Measurements from ENCODE around the gene TAF3. TPM values are rescaled to one million over a fixed set of nuclear protein-coding genes. Genes with fewer than 3 reads are reported as not detected.
"Not testable (repeated sequence)": the region's sequence is repeated elsewhere in the genome, so short reads cannot be mapped to it uniquely, and the experiment has no call there.

TAF3 gene
- total and polyA plus RNA-seq, 12 donors: 3.6 to 14.9 (median 11.0) TPM

DNA sequence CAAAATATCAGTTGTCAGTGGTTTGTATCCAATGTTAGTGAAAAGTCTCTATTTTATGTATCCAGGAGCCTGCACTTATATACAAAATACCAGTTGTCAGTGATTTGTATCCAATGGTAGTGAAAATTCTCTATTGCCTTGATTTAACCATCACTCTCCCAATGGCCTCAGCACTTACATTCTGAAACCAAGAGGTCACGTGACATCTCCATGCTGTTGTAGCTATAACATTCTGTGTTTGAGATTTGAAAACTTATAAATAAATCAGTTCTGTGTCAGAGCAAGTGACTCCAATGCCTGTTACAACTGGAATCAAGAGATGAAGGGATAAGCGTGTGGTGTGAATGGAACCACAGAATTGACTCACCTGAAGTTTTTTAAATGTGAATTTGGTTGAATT, 205.5 kb downstream of the TAF3 start:
- ATAC-seq: no peak
- DNase-seq: no peak
- Histone ChIP-seq H3K4me3 (no peak overlapping the region), H3K36me3 (no peaks in the 10 kb centered on the region), H3K9me3 (no peaks in the 10 kb centered on the region), H3K27me3 (peaks cover 0 to 51% (median 28%) of the 10 kb centered on the region in 7 donors), H3K27ac (no peak overlapping the region), H3K4me1 (no peaks in the 10 kb centered on the region)
- TF ChIP-seq, protein P1, sequence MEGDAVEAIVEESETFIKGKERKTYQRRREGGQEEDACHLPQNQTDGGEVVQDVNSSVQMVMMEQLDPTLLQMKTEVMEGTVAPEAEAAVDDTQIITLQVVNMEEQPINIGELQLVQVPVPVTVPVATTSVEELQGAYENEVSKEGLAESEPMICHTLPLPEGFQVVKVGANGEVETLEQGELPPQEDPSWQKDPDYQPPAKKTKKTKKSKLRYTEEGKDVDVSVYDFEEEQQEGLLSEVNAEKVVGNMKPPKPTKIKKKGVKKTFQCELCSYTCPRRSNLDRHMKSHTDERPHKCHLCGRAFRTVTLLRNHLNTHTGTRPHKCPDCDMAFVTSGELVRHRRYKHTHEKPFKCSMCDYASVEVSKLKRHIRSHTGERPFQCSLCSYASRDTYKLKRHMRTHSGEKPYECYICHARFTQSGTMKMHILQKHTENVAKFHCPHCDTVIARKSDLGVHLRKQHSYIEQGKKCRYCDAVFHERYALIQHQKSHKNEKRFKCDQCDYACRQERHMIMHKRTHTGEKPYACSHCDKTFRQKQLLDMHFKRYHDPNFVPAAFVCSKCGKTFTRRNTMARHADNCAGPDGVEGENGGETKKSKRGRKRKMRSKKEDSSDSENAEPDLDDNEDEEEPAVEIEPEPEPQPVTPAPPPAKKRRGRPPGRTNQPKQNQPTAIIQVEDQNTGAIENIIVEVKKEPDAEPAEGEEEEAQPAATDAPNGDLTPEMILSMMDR (IDR thresholded peaks at IDR 0.05): no peak
- intact Hi-C loops (cut with DNase I): no loop called here
- WGBS, 2 donors: 89 to 96% methylated on average over 2 of the region's 2 CpGs

DNA sequence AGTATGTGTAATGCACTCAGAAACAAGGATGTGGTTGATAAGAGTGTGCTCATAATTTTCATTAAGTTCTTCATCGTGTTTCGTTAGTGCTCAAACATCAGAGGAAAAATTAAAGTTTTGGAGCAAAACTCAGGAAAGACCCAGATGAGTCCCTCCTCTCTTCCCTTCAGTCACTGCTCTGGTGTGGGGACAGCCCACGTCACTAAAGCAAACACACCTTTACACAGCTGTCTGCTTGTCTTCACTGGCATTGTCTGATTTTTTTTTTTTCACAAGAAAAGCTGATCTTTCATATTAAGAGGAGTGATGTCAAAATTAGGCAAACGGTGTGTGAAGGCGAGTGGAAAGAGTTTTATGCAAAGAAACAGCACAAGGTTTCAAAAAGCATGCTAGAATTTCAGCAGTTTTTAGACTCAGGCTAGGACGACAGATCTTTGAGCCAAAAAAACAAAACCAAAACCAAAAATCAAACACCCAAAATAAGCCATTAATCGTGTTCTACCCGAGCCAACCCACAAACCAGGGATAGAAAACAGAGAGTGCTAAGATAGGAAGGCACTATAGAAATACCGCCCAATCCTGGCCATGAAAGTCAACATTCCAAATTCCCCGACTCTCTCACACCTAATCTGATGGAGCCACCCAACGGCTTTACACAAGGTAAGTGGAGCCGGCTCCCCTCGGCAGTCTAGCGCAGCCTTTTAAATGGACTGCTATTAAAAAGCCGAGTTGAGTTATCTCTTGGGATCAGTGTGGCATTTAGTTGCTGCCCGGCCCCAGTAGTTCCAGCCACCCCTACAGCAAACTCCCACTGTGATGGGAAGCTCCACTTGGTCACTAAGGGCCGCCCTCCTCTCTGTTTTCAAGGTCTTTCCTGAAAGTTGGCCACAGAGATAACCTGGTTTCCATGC, 208.3 kb downstream of the TAF3 start:
- TF ChIP-seq, protein P1 (IDR thresholded peaks at IDR 0.05): no peak
- no peak overlapping the region for H3K4me3 ChIP-seq
- DNase-seq: no peak
- 33 to 44% methylated on average over 17 of the region's 17 CpGs for WGBS, 2 donors
- H3K36me3 ChIP-seq: no peaks in the 10 kb centered on the region
- no peaks in the 10 kb centered on the region for H3K9me3 ChIP-seq
- H3K27me3 ChIP-seq: peaks cover 0 to 77% (median 55%) of the 10 kb centered on the region in 7 donors
- intact Hi-C loops (cut with DNase I): no loop called here
- no peaks in the 10 kb centered on the region for H3K4me1 ChIP-seq
- no peak for ATAC-seq
- H3K27ac ChIP-seq: no peak overlapping the region

DNA sequence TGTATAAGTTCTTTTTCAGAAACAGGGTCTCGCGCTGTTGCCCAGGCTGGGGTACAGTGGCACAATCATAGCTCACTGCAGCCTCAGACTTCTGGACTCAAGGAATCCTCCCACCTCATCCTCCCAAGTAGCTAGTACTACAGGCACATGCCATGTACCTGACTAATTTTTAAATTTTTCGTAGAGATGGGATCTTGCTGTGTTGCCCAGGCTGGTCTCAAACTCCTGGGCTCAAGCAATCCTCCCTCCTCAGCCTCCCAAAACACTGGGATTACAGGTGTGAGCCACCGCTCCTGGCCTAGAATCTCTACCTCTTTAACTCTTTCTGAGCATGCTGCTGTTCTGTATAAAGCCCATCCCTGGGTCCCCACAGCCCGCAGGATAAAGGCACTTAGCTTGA, 212.9 kb downstream of the TAF3 start:
- H3K36me3 ChIP-seq; H3K4me3 ChIP-seq; ATAC-seq; H3K9me3 ChIP-seq; H3K27ac ChIP-seq; intact Hi-C loops (cut with DNase I); DNase-seq: not testable (repeated sequence)
- peaks cover 24 to 91% (median 86%) of the 10 kb centered on the region in 7 donors for H3K27me3 ChIP-seq
- 88 to 92% methylated on average over 5 of the region's 5 CpGs for WGBS, 2 donors
- peaks cover 0 to 28% (median 20%) of the 10 kb centered on the region in 9 donors for H3K4me1 ChIP-seq

DNA sequence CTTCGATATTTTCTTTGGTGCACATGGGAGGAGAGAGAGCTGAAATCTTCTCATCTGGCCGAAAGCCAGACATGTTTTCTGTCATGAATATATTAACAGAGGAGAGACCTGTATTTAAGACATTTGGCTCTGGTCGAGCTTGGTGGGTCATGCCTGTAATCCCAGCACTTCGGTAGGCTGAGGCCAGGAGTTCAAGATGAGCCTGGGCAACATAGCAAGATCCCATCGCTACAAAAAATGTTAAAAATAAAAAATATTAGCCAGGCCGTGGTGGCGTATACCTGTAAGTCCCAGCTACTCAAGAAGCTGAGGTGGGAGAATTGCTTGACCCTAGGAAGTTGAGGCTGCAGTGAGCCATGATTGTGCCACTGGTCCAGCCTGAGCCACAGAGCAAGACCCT, 214.3 kb downstream of the TAF3 start:
- no peak overlapping the region for H3K4me3 ChIP-seq
- peaks cover 36 to 91% (median 86%) of the 10 kb centered on the region in 7 donors for H3K27me3 ChIP-seq
- intact Hi-C loops (cut with DNase I): no loop called here
- ATAC-seq (no peak), DNase-seq (no peak)
- WGBS, 2 donors: 85 to 95% methylated on average over 7 of the region's 7 CpGs
- H3K36me3 ChIP-seq: no peaks in the 10 kb centered on the region
- no peak overlapping the region for H3K27ac ChIP-seq
- H3K4me1 ChIP-seq: peaks cover 0 to 40% (median 23%) of the 10 kb centered on the region in 9 donors
- TF ChIP-seq, protein P1 (IDR thresholded peaks at IDR 0.05): no peak
- no peaks in the 10 kb centered on the region for H3K9me3 ChIP-seq

Measured in heart right ventricle (tissue), 16 donors.